ENCODE results near the gene KRT77.

DNA sequence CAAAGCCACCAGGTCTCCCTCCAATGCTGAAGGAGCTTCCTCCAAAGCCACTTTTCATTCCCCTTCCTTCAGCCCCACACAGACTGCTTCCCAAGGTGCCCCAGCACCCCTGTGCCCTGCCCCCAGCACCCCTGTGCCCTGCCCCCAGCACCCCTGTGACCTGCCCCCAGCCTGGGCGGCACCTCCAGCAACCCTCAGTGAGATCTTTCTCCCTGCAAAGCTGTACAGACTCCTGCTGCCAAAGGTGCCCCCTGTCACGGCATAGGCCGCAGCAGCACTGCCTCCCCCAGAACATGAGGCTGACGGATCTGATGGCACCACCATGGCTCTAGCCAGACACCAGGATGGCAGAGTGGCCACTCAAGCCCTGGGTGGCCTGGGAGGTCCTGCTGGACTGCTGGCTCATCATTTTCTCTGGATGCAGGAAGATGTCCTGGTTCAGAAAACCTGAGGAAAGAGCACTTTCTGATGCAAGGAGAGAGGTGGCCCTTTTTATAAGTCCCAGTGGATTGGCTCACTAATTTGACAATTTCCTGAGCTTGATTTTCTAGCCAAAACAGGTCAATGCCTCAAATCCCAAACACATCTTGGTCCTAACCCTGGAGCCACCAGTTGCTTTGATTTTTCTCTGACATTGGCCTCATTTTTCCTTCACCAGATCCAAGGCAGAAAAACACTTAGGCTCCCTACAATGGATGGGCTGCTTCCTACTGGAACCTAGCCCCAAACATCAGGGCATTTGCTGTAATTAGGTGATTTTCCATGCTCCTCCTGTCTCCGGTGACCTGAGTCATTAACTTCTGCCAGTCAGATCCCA, 32.7 kb upstream of the KRT77 start:
- no peak for TF ChIP-seq BHLHE40 (IDR thresholded peaks at IDR 0.05; ENCODE audit: borderline replicate concordance)
- no peak for TF ChIP-seq NFRKB (IDR thresholded peaks at IDR 0.05)
- no peak for TF ChIP-seq FOXK2 (IDR thresholded peaks at IDR 0.05)
- no peak for TF ChIP-seq ARNT (IDR thresholded peaks at IDR 0.05)
- no peak for TF ChIP-seq LEF1 (IDR thresholded peaks at IDR 0.05; ENCODE audit: borderline replicate concordance)
- no peak for TF ChIP-seq SUZ12 (IDR thresholded peaks at IDR 0.05)
